Pericardium fibroblast (primary cell): ENCODE results near the gene SLC16A9. TPM values are rescaled to one million over a fixed set of nuclear protein-coding genes. Genes with fewer than 3 reads are reported as not detected.

Experiments
- total RNA-seq: library from RNA; depleted of rRNA; stranded (reverse); fragments of >200 nt; gene quantifications from 2 replicates; pipeline ENCODE4 v1.2.3, GENCODE V29; 2015

SLC16A9 gene, protein sequence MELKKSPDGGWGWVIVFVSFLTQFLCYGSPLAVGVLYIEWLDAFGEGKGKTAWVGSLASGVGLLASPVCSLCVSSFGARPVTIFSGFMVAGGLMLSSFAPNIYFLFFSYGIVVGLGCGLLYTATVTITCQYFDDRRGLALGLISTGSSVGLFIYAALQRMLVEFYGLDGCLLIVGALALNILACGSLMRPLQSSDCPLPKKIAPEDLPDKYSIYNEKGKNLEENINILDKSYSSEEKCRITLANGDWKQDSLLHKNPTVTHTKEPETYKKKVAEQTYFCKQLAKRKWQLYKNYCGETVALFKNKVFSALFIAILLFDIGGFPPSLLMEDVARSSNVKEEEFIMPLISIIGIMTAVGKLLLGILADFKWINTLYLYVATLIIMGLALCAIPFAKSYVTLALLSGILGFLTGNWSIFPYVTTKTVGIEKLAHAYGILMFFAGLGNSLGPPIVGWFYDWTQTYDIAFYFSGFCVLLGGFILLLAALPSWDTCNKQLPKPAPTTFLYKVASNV
- total RNA-seq: 0.93 and 1.8 TPM in 2 replicates

DNA sequence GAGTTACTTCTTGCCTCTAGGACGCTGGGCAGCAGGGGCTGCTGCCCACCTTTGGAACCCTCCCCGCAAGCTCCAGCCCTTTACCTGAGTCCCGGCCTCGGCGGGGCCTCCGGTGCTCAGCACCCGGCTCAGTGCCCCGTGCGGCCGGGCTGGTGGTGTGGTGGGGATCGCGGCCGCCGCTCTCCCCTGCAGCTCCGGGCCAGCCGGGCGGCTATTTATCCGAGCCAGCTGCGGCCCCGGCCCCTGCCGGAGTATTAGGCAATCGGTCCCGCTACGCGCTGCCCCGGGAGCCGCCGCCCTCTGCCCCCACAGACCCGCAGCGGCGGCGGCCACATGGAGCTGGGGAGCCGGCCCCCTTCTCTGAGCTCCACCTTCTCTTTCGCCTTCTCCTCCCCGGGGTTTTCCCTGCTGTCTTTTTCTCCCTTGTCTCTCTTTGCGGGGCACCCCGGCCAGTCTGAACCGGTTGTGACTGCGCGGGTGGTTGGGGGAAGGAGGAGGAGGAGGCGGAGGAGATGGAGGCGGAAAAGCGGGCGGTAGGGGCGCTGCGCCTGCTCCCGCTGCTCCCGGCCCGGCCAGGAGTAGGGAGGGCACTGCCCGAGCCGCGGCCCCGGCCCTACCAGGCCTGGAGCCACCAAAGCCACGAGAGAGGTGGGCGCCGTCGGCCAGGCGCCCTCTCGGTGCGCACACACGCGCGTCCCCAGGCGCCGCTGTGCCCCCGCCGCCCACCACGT lies at the start of gene SLC16A9:
TSS of gene SLC16A9 (minus strand) at position 456 of the 731 bp plus-strand sequence. CDS start 25,559 bp downstream, outside the sequence.

DNA sequence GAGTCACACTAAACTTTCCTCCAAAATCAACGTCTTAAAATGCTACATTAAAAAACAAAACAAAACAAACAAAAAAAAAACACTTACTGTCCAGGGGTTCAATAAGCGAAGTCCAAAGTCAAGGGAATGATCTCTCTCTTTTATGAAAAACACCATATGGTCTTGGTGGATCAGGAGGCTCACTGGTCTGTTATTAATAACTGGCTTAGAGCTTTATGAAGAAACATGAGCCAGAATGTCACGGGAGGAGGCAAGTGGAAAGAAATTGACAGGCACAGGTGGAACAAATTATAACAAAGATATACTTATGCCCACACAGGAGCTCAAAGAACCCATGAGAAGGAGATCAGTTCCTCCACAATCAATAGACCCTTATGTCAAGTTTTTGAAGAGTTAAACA lies 43.6 kb upstream of the SLC16A9 start, which contains the start of gene MRLN:
TSS of gene MRLN (minus strand) at position 189 of the 400 bp plus-strand sequence.

Other genes starting within 250 kb of the SLC16A9 start
- not detected in 2 replicates for gene MRLN, start 43.6 kb upstream of the SLC16A9 start, total RNA-seq
- gene CCDC6, start 196.7 kb upstream of the SLC16A9 start, total RNA-seq: 34.8 and 35.1 TPM in 2 replicates